GM13977 (cell line): ENCODE measurements around the gene STARD13.

Experiments
- DNase-seq: peaks from one replicate; pipeline ENCODE4 v3.0.0; 2012; ENCODE audit warnings: low spot score
- CTCF ChIP-seq: IDR thresholded peaks from 2 replicates; pipeline ENCODE4 v1.5.1; 2012; ENCODE audit warnings: mild to moderate bottlenecking, control low read depth; ENCODE audit not compliant: insufficient read depth; ENCODE audit errors: extremely low read depth, missing control alignments
- in situ Hi-C: fragments of 300-500 bp; cut with MboI; formaldehyde crosslinking; loops from one replicate; pipeline ENCODE4 v1.12.0; 2022; ENCODE audit warnings: low sequenced_read_pairs, low pct_unique_long_range_greater_than_20kb, mixed read lengths, inconsistent platforms; ENCODE audit not compliant: unreplicated experiment

STARD13 gene

GRCh38 chr13:33153421-33154404 is 131.8 kb downstream of the STARD13 start:
- DNase-seq = no peak
- in situ Hi-C loops = no loop called here
- TF ChIP-seq CTCF = no peak

- in situ Hi-C loops = no loop called here
- no peak for DNase-seq
- no peak for TF ChIP-seq CTCF
Observed at GRCh38 chr13:33152389-33152788, 133.2 kb downstream of the STARD13 start.

- no peak for TF ChIP-seq CTCF
- no peak for DNase-seq
- in situ Hi-C loops = no loop called here
Observed at GRCh38 chr13:33150662-33151061, 134.9 kb downstream of the STARD13 start.

- in situ Hi-C loops = no loop called here
- TF ChIP-seq CTCF = no peak
- no peak for DNase-seq
Observed at GRCh38 chr13:33150126-33150525, 135.4 kb downstream of the STARD13 start.

GRCh38 chr13:33147832-33148231 is 137.7 kb downstream of the STARD13 start:
- in situ Hi-C loops = no loop called here
- no peak for DNase-seq
- TF ChIP-seq CTCF = no peak

GRCh38 chr13:33146843-33147611 is 138.5 kb downstream of the STARD13 start:
- no peak for TF ChIP-seq CTCF
- in situ Hi-C loops = no loop called here
- DNase-seq = peak; percentile 75
